HG02852 (cell line): Measurements from ENCODE around the gene EEF1A2.

Experiments
- ATAC-seq: cut with Tn5 transposase; IDR thresholded peaks from one replicate; pipeline ENCODE4 v1.9.1; 2021; ENCODE audit warnings: mild to moderate bottlenecking, moderate library complexity; ENCODE audit not compliant: unreplicated experiment

EEF1A2 gene

DNA sequence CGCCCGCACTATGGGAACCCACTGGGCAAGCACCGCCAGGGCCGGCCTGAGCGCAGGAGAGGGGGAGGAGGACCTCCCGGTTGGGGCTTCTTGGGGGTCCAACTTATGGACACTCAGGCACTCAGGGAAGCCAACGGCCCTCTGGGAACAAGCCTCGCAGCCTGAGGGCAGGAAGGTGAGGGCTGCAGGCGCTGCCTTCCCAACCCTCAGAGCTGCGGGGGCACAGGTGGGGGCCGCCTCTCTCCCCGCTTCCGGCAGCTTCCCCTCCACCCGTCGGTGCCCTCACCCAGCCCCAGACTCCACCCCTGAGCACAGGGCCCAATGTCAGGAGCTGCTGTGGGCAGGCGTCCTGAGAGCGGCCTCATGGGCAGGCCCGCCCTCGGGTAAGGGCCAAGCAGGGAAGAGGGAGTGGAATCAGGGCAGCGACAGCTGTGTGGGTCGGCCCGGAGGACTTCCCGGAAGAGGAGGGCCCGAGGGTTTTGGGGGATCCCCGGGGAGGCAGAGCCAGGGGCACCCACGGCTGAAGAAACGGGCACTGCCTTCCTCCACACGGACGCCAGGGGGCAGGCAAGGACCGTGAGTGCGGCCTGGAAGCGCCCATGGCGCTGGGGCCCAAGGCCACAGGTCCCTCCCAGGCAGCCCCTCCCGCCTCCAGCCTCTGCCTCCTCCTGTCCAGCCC, 38.8 kb upstream of the EEF1A2 start:
- peak; percentile 80 for ATAC-seq

DNA sequence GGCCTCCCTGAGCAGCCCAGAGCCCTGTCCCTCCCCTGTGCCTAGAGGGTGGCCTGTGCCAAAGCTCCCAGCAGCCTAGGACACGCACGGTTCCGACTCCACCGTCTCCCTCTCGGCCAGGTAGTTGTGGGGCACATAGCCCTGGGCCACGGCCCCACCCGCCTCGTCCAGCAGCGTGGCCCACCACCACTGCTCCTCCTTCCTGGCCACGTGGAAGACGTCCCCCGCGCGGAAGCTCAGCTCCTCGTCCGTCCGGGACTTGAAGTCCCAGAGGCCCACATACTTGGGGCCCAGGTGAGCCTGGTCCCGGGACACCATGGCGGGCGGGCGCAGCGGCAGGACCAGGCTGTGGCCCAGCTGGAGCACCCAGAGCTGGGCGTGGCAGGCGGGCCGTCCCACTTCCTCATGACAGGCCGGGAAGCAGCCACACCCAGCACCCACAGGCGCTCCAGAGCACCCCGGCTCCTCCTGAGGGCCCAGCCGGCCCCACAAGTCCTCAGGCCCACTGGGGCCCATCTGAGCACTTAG, 38.2 kb upstream of the EEF1A2 start, which contains the start of gene PTK6:
PTK6 (minus strand) TSS at position 380 of the 528 bp plus-strand sequence; CDS start at position 318, 62 bp downstream.
- peak; percentile 3 for ATAC-seq

DNA sequence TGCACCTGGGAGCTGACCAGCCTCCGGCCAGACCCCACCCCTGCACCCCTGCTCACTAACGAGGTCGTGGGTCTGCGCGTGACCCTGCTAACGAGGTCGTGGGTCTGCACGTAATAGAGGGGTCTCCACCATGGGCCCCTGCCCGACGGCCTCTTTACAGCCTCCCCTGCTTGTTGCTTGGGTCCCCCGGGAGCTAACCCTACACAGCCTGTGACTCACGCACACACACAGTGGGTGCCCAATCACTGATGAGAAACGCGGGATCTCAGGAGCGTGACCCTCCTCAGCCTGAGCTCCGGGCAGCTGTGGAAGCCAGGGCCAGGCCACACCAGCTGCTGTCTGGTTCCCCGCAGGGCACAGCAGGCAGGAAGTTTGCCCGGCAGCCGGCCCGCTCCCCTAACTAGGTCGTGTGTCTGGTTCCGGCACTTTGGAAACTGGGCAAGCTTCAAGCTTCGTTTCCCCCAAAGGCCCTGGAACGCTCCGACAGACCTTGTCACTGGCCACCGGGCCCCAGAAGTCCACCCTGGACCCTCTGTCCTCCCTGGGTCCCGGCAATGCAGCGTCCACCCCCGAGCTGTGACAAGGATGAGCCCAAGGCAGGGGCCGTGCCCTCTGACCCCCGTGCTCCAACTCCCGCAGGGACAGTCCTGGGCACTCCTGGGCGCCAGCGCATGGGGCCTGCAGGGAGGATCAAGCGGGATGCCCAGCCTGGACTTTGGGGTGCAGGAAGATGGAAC, 37.5 kb upstream of the EEF1A2 start:
- no peak for ATAC-seq

DNA sequence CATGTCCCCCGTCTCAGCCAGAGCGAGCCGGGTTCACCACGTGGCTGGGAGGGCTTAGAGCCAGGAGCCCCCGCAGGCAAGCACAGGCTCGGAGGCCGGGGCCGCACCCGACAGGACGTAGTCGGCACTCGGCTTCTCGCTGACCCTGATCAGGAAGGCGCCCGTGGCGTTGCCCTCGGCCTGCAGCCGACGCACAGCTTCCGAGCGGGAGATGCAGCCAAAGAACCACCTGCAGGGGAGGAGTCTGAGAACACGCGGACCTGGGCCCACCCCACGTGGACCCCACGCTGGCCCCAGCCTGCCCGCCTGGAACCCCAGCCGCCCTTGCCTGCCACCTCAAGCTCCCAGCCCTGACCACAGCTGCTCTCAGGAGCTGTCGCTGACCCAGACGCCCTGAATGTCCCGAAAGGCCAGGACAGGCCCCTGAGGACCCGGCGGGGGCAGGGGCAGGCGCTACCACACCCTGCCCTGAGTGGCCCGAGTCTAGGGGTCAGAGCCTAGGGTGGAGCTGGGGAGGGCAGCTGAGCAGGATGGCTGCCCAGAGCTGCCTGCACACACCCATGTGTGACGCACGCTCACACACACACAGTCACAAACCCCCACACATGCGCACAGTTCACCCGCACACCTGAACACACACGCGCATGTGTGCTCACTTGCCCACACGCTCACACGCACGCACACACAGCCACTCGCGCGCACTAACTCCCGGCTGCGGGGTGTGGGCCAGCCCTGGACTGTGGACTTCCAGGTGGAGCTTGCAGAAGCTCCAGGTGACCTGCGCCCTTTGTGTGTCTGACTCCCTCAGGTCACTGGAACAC, 36.2 kb upstream of the EEF1A2 start:
- no peak for ATAC-seq

DNA sequence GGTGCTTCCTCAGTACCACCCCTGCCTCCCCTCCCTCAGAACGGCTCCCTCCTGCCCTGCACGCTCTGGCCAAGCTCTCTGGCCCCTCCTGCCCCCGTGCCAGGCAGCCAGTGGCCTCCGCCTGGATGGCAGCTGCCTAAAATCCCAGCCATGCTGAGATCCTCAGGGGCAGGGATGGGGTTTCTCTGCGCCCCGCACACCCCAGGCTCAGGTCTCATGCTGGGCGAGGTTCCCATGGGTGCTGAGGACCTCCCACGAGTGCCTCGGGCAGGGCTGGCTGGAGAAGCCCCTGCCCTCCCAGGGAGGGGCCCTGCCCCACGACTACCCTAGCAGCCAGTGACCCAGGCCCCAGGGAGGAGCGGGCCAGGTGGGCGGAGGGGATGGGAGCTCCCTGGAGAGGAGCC, 35.5 kb upstream of the EEF1A2 start:
- no peak for ATAC-seq

DNA sequence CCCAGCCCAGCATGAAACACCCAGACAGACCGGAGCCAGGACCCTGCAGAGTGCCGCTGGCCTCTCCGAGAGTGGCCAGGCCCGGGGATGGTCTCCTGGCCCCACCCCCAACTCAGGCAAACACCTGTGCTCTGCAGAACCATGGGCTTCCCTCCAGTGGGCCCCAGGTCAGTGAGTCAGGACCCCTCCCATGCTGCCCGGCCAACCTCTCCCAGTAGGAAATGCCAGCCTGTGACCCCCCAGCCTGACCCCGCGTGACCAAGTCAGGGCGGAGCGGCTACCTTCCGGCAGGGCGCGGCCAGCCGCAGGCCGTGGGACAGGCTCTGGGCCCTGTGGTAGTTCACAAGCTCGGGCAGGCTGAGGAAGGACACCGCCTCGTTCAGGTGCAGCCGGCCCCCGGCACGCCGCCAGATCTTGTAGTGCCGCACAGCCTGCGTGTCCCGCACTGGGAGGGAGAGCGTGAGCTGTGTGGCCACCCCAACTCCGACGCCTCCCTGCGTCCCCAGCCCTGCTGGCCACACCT, 35.0 kb upstream of the EEF1A2 start:
- no peak for ATAC-seq

DNA sequence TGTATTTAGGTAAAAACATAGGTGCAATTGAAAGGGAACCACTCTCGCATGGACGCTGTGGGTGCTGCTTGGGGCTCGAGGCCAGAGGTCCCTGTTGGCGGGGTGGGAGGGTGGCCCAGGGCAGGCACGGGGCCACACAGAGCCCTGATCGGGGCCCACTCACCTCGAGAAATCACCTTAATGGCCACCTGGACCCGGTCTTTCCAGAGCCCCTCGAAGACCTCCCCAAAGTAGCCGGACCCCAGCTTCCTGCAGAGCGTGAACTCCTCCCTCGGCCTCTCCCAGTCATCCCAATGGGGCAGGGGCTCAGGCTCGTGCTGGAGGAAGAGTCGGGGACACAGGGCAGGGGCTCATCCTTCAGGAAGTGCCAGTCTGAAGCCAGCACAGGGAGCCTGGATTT, 34.5 kb upstream of the EEF1A2 start:
- no peak for ATAC-seq

DNA sequence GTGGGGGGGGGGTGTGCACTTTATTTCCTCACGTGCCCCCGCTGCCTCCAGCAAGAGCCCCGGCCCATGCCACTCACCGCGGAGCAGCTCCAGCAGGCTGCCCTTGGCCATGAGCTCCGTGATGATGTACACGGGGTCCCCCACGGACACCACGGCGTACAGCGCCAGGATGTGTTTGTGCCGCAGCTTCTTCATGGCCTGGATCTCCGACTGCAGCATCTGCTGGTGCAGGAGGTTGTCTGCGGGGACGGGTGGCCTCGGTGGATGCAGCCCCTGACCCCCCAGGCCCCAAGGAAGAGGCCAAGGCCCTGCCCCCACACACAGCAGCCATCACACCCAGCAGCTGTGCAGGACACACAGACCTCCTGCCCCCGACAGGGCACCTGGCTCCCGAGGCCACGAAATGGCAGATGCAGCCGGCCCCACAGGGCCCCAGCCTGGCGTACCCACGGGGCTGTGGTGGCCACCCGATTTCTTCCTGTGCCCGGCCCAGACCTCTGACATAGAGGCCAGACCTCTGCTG, 33.6 kb upstream of the EEF1A2 start:
- ATAC-seq = no peak

DNA sequence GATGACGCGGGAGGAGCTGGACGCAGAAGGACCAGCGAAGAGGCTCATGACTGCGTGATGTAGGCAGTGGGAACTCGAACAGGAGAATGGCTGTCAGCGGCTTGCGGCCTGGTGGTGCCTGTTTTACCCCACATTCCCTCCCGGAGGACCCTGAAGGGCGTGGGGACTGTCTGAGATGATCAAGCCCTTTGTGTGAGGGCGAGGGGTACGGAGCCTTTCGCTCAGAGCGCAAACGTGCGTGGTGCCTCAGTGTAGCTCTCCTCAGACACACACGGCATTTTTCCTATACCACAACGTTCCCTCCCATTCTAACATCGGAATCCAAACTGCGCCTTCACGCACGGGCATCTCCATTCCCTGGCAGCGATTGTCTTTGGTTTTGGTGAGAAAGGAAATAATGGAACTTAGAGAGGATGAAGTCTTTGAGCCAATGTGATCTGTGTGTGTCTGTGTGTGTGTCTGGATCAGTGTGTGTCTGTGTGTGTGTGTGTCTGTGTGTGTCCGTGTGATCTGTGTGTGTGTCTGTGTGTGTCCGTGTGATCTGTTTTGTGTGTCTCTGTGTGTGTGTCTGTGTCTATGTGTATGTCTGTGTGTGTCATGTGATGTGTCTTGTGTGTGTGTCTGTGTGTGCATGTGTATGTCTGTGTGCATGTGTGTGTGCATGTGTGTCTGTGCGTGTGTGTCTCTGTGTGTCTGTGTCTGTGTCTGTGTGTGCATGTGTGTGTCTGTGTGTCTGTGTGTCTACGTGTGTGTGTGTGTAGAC, 33.0 kb upstream of the EEF1A2 start:
- ATAC-seq = no peak

DNA sequence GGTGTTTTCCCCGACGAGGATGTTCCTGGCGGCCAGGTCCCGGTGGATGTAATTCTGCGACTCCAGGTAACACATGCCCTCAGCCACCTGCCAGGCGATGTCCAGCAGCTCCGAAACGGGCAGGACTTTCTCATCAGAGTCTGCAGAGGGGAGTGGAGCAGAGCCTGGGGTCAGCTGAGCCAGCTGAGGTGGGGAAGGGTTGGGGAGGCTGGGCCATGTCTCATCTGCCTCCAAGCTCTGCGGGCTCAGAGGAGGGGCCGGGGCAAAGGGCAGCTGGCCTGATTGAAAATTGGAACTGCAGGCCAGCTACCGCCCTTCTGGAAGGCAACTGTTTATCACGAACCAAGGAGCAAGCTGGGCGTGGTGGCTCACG, 31.9 kb upstream of the EEF1A2 start:
- no peak for ATAC-seq

DNA sequence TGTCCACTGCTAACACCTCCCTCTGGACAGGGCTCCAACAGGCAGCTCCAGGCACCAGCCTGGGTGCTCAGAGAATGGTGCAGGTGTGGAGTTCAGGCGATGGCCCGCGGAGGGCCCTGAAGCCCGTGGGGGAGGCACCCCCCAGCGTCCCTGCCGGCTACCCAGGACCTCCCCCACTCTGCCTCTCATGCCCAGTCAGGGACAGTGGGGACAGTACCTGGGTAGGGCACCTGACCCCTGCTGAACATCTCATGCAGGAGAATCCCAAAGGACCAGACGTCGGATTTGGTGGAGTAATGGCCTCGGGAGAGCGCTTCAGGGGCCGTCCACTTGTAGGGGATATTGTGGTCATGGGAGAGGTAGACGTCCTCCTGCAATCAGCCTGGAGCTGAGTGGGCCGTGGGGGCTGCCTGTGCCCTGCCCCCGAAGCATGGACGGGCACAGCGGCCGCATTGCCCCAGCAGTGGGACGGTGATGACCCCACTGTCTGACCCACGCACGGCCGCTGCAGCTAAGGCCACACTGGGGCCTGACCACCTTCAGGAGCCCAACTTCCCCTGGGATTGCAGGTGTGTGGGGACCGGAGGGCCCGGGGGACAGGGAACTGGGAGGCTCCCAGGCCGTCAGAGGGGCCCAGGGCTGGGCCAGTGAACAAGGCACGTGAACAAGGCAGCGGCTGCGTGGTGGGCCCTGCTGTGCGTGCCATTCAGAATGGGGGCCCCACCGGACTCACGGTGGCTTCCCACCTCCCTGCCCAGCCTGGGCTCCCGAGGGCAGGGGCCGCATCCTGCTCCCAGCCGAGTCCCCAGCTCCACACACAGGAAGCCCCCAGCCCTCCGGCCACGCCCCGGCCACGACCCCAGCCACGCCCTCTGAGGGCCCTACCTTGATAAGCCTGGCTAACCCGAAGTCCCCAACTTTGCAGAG, 31.2 kb upstream of the EEF1A2 start:
- no peak for ATAC-seq

DNA sequence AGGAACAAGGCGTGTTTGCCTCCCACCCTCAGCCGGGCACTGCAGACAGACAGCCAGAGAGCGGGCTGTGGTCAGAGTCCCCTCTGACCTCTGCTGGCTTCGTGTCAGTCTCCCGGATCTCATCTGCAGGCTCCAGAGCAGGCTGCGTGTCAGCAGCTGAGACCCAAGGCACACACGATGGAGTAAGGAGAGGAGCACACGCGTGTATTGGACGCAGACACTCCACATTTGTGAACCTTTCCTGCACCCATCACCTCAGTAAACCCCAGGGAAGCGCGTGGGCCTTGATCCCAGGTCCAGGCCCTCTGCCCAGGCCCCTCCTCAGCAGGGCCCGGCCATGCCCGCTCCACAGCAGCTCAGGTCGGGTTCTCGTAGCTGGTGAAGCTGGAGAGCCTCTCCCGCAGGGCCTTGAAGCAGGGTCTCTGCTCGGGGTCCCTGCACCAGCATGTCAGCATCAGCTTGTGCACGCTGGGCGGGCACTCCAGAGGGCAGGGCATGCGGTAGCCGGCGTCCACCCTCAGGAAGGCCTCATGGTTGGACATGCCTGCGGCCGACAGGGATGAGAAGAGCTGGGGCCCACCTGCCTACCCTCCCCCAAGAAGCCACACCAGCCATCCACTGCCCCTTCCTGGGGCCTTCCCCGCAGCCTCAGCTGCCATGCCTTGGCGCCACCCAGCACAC, 30.4 kb upstream of the EEF1A2 start:
- ATAC-seq = no peak

DNA sequence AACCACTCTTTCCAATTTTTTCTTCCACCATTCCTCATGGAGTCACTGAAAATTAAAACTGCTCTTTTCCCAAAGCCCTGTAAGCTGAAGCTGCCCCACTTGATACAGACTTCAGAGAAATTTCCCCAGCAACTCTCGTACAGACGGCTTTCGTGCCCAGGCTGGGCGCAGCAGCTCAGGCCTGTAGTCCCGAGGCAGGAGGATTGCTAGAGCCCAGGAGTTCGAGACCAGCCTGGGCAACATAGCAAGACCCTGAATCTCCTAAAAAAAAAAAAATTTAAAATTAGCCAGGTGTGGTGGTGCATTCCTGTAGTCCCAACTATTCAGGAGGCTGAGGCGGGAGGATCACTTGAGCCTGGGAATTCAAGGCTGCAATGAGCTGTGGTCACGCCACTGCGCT, 28.3 kb upstream of the EEF1A2 start:
- no peak for ATAC-seq

DNA sequence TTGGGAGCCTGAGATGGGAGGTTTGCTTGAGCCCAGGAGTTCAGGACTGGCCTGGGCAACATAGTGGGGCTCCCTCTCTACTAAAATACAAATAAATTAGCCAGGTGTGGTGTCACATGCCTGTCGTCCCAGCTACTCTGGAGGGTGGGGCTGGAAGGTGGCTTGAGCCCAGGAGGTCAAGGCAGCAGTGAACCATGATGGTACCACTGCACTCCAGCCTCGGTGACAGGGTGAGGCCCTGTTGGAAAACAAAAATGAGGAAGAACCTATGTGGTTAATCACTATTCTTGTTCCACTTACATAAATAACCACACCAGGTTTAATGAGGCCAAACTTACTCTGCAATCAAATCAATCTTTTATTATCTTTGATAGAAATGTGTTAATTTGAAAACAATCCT, 27.1 kb upstream of the EEF1A2 start:
- ATAC-seq = no peak

DNA sequence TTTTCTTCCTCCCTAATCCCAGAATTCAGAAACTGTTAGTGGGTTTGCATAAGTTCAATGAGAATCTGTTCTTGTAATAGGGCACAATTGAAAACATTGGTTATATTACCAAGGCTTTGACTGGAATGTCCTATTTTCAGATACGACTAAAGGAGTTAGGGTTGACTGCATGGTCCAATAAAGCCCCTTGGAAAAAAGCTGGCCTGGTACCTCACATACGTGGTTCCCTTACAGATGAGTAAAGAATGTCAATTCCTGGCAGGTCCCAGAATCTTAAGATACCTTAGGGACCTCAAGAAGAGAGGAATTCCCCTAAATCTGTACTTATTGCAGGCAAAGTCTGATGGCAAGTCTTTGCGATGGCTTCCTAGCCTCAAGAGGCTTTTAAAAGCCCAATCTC, 26.3 kb upstream of the EEF1A2 start:
- no peak for ATAC-seq

DNA sequence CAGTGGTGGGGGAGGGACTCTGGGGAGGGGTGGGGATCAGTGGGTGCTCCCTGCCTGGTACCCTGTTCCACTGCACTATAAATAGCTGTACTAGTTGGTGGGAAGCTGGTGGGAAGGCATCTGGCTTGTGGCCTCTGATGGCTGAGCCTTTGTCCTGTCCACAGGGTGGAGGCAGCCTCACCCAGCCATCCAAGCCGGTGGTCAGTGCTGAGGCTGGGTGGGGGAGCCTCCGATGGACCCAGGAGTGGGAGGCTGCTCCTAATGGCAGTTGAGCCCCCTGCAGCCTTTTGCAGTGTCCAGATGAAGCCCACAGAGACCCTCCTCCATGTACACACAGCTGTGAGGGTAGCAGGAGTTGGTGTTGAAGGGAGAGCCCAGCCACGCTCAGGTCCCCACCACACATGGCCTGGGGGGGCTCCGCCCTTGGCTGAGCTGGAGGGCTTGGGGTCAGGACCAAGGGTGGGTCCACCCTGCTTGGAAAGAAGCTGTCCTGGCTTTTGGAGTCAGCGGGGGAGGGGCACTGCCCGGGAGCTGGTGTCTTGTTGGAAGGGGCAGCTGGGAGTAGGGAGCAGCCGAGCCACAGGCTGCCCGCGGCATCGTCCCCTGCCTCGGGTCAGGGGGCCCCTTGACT, 24.2 kb upstream of the EEF1A2 start:
- no peak for ATAC-seq

DNA sequence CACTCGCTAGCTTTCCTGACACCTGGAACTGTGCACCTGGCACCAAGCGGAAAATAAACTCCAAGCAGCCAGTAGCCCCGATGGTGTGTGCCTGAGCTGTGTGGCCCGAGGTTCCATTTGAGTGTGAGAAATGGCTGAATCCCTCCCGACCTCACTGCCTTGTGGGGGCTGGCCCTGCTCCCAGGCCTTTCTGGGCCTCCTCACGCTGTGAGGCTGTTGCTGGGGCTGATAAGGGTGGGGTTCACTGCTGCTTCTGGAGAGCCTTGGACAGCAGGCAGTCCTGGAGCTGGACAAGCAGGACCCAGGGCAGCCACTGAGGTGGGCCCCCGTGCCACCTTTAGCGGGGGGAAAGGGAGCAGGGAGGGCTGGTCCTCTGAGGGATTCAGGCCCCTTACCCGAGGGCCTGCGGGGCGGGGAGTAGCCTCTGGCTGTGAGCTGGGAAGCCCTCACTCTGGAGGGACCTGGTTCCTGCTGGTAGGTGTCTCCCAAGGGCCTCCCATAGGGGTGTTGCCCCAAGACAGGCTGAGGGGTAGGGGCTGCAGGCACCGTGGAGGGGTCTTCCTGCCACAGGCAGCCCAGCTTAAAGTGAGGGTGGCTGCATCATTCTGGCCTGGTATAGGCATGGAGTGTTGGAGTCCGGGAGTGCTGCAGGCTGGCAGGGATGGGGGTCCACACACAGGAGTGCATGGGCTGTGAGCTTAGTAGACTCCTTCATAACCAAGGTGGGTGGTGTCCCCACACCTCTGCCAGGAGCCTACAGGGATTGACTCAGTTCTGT, 23.4 kb upstream of the EEF1A2 start:
- ATAC-seq = no peak
